ENCODE measurements around the gene ILDR2.
A peak's percentile ranks its signal among the peaks of the same experiment; 100 is the strongest.

The ILDR2 gene

GRCh38 chr1:166956872-166957271, 18.5 kb downstream of the ILDR2 start:
- no peak overlapping the region for H3K4me3 ChIP-seq (replicated peaks; ENCODE audit: low read depth, low read length)
- DNase-seq (ENCODE audit: extremely low read depth, low read depth), result no peak
- TF ChIP-seq CTCF (IDR thresholded peaks at IDR 0.05; ENCODE audit: low read depth, low read length, missing control alignments), result no peak

- H3K4me3 ChIP-seq (replicated peaks; ENCODE audit: low read depth, low read length), result no peak overlapping the region
- no peak for TF ChIP-seq CTCF (IDR thresholded peaks at IDR 0.05; ENCODE audit: low read depth, low read length, missing control alignments)
- no peak for DNase-seq (ENCODE audit: extremely low read depth, low read depth)
Measured at GRCh38 chr1:166956057-166956850, 19.1 kb downstream of the ILDR2 start.

GRCh38 chr1:166953491-166953890, 21.8 kb downstream of the ILDR2 start:
- TF ChIP-seq CTCF (IDR thresholded peaks at IDR 0.05; ENCODE audit: low read depth, low read length, missing control alignments), result no peak
- H3K4me3 ChIP-seq (replicated peaks; ENCODE audit: low read depth, low read length), result no peak overlapping the region
- DNase-seq (ENCODE audit: extremely low read depth, low read depth), result no peak

- no peak for TF ChIP-seq CTCF (IDR thresholded peaks at IDR 0.05; ENCODE audit: low read depth, low read length, missing control alignments)
- peak; percentile 7 for DNase-seq (ENCODE audit: extremely low read depth, low read depth)
- no peak overlapping the region for H3K4me3 ChIP-seq (replicated peaks; ENCODE audit: low read depth, low read length)
Measured at GRCh38 chr1:166952002-166952746, 23.2 kb downstream of the ILDR2 start.

GRCh38 chr1:166951050-166951449, 24.3 kb downstream of the ILDR2 start:
- TF ChIP-seq CTCF (IDR thresholded peaks at IDR 0.05; ENCODE audit: low read depth, low read length, missing control alignments), result no peak
- H3K4me3 ChIP-seq (replicated peaks; ENCODE audit: low read depth, low read length), result no peak overlapping the region
- no peak for DNase-seq (ENCODE audit: extremely low read depth, low read depth)

- no peak overlapping the region for H3K4me3 ChIP-seq (replicated peaks; ENCODE audit: low read depth, low read length)
- TF ChIP-seq CTCF (IDR thresholded peaks at IDR 0.05; ENCODE audit: low read depth, low read length, missing control alignments), result no peak
- DNase-seq (ENCODE audit: extremely low read depth, low read depth), result no peak
Measured at GRCh38 chr1:166950156-166950555, 25.2 kb downstream of the ILDR2 start.

Measured in HFF-Myc (cell line).